ENCODE data around the gene HOGA1. TPM values are rescaled to one million over a fixed set of nuclear protein-coding genes. Genes with fewer than 3 reads are reported as not detected.

Gene HOGA1
- total and polyA plus RNA-seq, 2 of the 13 experiments (the other 11 are each of a cell fraction or from before 2014, with no cell fraction given), result 7.6 to 19.5 TPM

- in situ Hi-C loops (cut with HindIII; ENCODE audit: extremely low pct_ligation_motif_present, low pct_unique_long_range_greater_than_20kb), result no loop called here
- Histone ChIP-seq H3K27ac (ENCODE audit: extremely low read length, insufficient read depth, low read length) (no peak overlapping the region), H3K36me3 (replicated peaks in 1 of 2; ENCODE audit: control insufficient read depth in 1 of 2, insufficient read depth in 2 of 2, low read length in 2 of 2) (no peaks in the 10 kb centered on the region), H3K9ac (ENCODE audit: insufficient read depth, low read depth, low read length) (no peak overlapping the region), H4K20me1 (ENCODE audit: insufficient read depth, low read length) (no peaks in the 10 kb centered on the region), H3K4me2 (ENCODE audit: low read depth, low read length) (no peak overlapping the region), H3K4me3 (replicated peaks in 1 of 3; ENCODE audit: insufficient read depth in 1 of 3, low read depth in 2 of 3, low read length in 3 of 3) (no peak overlapping the region), H3K4me1 (ENCODE audit: insufficient read depth, low read length) (peaks cover 5% of the 10 kb centered on the region; the same call in 1 of the 2 replicates), H3K9me3 (ENCODE audit: low read length) (no peaks in the 10 kb centered on the region), H2AFZ (ENCODE audit: low read length) (no peak overlapping the region), H3K27me3 (ENCODE audit: control insufficient read depth in 1 of 2, insufficient read depth in 2 of 2, low read length in 2 of 2) (no peaks in the 10 kb centered on the region), H3K79me2 (ENCODE audit: insufficient read depth, low read length) (no peaks in the 10 kb centered on the region)
- intact Hi-C loops (cut with micrococcal nuclease; ENCODE audit: unreplicated experiment), result no loop called here
- FAIRE-seq, result no peak
- no TSS peak for BruUV-seq (replicated peaks)
- TF ChIP-seq RFXANK (CRISPR knock-in tag; IDR thresholded peaks at IDR 0.05) (no peak), ZNF232 (CRISPR knock-in tag; IDR thresholded peaks at IDR 0.05; ENCODE audit: borderline replicate concordance) (no peak), ZNF329 (CRISPR knock-in tag; IDR thresholded peaks at IDR 0.05; ENCODE audit: low read depth) (no peak), GMEB1 (CRISPR knock-in tag; IDR thresholded peaks at IDR 0.05; ENCODE audit: borderline replicate concordance) (no peak), MAF1 (CRISPR knock-in tag; IDR thresholded peaks at IDR 0.05; ENCODE audit: borderline replicate concordance) (no peak), ZBTB2 (CRISPR knock-in tag; IDR thresholded peaks at IDR 0.05; ENCODE audit: low read depth) (no peak), RBFOX2 (IDR thresholded peaks at IDR 0.05; ENCODE audit: low read depth, low read length) (no peak), NFAT5 (CRISPR knock-in tag; IDR thresholded peaks at IDR 0.05) (no peak), RELA (CRISPR knock-in tag; IDR thresholded peaks at IDR 0.05) (no peak), TAF15 (IDR thresholded peaks at IDR 0.05; ENCODE audit: low read depth, low read length, poor library complexity, severe bottlenecking) (no peak), KLF11 (CRISPR knock-in tag; IDR thresholded peaks at IDR 0.05) (no peak), ZNF839 (CRISPR knock-in tag; IDR thresholded peaks at IDR 0.05; ENCODE audit: borderline replicate concordance) (no peak), JDP2 (CRISPR knock-in tag; IDR thresholded peaks at IDR 0.05; ENCODE audit: borderline replicate concordance) (no peak), KDM5A (IDR thresholded peaks at IDR 0.05; ENCODE audit: borderline replicate concordance, low read length) (no peak), ZBTB42 (CRISPR knock-in tag; IDR thresholded peaks at IDR 0.05) (no peak)
- DNase-seq (ENCODE audit: low spot score), result no peak
- no peak for ATAC-seq
- POLR2A ChIA-PET, result interaction anchor here (1.6 kb wide), 1 partner anchor 23 kb away, joined by 4 read pairs; the partner anchor contains the start of gene HOGA1
- CTCF ChIA-PET (ENCODE audit: low intra/inter-chr PET ratio, low total read pairs), result no interaction called here
- 83% methylated on average over 5 of the region's 5 CpGs for WGBS (ENCODE audit: low lambda C conversion rate)
Measured at GRCh38 chr10:97607095-97607636, 23.0 kb downstream of the HOGA1 start.

Measured in HepG2 (cell line).